AG09319 (cell line): ENCODE results near the gene PPAT.

Source experiments
- DNase-seq: peaks from one replicate; pipeline ENCODE4 v3.0.0-alpha.2; 2010; ENCODE audit warnings: low read depth; ENCODE audit errors: extremely low read depth
- TF ChIP-seq, protein P1 (sequence below): IDR thresholded peaks from 2 replicates; pipeline ENCODE4 v1.5.1; 2011; ENCODE audit warnings: low read depth, mild to moderate bottlenecking, inconsistent platforms, low read length, moderate library complexity

Gene PPAT

DNA sequence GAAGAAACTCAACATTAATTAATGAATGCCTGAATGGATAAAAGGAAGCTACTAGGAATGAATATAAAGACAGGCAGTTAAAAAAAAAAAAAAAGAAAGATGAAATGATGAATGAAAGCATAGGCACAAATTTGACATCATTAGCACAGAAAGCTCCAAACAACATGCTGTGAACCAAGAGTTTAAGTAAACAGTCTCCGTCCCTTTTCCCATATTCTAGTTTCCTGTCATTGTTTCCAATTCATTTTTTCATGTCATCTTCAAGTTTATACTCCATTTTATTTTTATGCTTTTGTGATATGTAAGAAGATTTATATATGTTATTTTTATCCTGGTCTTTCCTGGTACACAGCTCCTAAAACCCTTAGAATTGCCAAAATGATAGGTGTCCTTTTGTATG is 30.4 kb downstream of the PPAT start:
- DNase-seq = no peak
- TF ChIP-seq, protein P1, sequence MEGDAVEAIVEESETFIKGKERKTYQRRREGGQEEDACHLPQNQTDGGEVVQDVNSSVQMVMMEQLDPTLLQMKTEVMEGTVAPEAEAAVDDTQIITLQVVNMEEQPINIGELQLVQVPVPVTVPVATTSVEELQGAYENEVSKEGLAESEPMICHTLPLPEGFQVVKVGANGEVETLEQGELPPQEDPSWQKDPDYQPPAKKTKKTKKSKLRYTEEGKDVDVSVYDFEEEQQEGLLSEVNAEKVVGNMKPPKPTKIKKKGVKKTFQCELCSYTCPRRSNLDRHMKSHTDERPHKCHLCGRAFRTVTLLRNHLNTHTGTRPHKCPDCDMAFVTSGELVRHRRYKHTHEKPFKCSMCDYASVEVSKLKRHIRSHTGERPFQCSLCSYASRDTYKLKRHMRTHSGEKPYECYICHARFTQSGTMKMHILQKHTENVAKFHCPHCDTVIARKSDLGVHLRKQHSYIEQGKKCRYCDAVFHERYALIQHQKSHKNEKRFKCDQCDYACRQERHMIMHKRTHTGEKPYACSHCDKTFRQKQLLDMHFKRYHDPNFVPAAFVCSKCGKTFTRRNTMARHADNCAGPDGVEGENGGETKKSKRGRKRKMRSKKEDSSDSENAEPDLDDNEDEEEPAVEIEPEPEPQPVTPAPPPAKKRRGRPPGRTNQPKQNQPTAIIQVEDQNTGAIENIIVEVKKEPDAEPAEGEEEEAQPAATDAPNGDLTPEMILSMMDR = no peak

- TF ChIP-seq, protein P1 = no peak
Observed at GRCh38 chr4:56400560-56400959, 34.9 kb downstream of the PPAT start.

GRCh38 chr4:56391270-56391669 is 44.1 kb downstream of the PPAT start:
- no peak for DNase-seq
- TF ChIP-seq, protein P1 = no peak

More at GRCh38 chr4:56400560-56400959, 34.9 kb downstream of the PPAT start:
- DNase-seq = no peak

DNA sequence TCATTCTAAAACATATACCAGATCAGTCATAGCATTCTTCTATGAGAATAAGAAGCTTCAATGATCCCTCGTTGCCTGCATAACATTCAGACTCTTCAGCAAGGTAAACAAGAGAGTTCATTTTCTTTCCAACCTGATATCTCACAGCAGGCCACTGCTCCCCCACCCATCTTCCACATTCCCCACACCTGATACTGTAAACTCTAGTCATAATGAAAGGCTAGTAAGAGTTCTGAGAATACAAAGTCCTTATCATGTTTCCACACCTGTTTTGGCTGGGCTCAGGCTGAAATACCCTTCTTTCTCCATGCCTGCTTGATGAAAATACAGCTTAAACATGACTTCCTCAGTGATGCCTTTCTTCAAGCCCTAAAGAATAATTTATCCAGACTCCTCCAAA is 45.9 kb downstream of the PPAT start:
- no peak for DNase-seq

GRCh38 chr4:56388306-56388705 is 47.1 kb downstream of the PPAT start:
- DNase-seq = no peak
- TF ChIP-seq, protein P1 = no peak

More for the DNA sequence above, 45.9 kb downstream of the PPAT start:
- TF ChIP-seq, protein P1 = no peak

DNA sequence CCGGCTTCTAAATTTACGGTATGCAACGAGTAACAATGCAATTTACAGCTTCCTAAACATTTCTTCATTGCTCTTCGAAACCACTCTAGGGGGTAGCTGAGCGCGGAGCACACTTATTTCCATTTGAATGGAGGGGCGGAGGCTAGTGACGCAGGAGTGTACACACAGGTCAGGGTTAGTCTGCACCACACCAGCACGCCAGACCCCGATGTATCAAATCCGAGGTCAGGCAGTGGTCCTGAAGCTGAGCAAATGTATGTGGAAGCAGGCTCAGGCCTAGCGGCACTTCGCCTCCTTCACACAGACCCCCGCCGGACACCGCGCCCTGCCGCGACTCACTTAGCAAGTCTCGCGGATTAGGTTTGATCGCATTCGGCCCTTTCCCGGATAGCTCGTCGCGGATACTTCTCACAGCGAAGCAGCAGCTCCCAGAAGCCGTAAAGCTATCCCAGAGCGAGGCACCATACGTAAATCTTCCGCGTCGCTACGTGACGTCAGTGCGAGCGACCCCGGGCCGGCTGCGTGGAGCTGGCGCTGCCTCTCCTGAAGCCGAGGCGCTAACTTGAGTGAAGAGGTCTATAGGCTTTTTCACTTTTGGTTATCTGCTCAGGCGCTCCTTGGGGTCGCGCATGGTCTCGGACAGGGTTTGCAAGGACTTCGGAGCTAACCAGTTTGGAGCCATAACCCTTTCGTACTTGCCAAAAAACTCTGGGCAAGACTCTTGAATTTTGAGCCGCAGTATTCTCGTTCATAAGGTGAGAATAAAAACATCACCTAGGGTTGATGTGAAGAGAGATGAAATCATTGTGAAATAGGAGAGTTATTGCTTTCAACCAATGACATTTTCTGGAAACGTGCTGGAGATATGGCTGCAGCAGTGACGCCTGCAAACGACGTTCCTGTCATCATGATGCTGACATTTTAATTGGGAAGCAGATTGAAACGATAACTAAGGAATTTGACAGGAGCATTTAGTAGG is 48.1 kb downstream of the PPAT start, which contains the start of gene AASDH:
AASDH (minus strand) TSS at position 469 of the 979 bp plus-strand sequence. CDS start 3,192 bp downstream, outside the sequence.
- DNase-seq = peak; percentile 75
- TF ChIP-seq, protein P1 = no peak

GRCh38 chr4:56386091-56386490 is 49.3 kb downstream of the PPAT start:
- TF ChIP-seq, protein P1 = no peak
- no peak for DNase-seq
